ENCODE data around the gene APOBEC3B.
"Not testable (repeated sequence)": the region's sequence is repeated elsewhere in the genome, so short reads cannot be mapped to it uniquely, and the experiment has no call there.

The APOBEC3B gene

GRCh38 chr22:38951734-38952133, 30.4 kb upstream of the APOBEC3B start:
- no peak for DNase-seq (ENCODE audit: low read depth)

GRCh38 chr22:38952281-38952993, 29.7 kb upstream of the APOBEC3B start:
- no peak for DNase-seq (ENCODE audit: low read depth)

DNA sequence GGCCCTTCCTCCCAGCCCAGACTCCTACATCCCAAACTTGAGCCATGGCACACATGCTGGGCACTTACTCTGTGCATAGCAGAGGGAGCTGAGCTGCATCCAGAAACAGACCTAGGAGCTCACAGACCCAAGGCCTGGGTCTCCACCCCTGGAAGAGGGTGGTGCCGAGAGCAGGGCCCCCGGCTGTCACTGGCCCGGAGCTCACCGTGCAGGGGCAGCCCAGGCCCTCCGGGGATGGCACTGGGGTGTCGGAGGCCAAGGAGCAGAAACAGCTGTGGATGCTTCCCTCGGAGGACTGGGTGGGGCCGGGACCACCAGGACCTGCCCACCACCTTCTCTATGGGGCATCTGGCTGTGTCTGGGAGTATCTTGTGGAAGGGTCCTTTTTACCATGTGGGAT, 29.1 kb upstream of the APOBEC3B start:
- DNase-seq (ENCODE audit: low read depth), result no peak

DNA sequence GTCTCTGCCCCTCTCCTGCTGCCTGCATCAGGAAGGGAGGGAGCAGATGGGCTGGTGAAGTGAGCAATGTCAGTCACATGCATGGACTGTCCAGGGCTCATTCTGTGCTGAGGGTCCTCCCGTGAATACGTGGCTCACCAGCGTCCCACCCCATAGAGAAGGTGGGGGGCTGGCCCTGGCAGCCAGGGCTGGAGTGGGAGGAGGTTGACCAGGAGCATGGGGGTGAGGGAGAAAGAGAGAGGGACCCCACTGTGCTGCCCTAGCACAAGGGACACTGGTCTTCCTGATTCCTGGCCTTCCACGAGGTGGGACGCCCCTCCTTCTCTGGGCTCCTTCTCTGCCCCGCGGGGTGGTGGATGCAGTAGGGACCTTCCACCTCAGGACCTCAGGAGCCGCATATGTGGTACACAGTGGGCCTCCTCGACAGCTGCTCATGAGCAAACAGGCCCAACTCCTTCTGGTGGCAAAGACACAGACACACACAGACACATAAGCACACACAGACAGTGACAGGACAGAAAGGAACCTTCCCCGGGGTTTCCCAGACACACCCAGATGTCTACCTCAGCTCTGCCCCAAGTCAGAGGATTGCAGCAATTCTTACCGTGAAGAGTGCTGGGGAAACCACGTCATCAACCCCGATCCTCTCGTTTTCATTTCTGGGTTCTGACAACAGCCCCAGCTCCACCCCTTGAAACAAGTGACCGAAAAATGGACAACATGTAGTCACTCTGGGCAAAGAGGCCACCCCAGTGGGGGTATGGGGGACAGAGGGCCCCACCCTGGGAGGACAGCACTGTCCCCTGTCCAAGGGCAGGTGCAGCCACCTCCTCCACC, 28.4 kb upstream of the APOBEC3B start:
- DNase-seq (ENCODE audit: low read depth), result peak; percentile 70

- DNase-seq (ENCODE audit: low read depth), result no peak
Measured at GRCh38 chr22:38954414-38955043, 27.6 kb upstream of the APOBEC3B start.

GRCh38 chr22:38955250-38955905, 26.8 kb upstream of the APOBEC3B start:
- no peak for DNase-seq (ENCODE audit: low read depth)

DNA sequence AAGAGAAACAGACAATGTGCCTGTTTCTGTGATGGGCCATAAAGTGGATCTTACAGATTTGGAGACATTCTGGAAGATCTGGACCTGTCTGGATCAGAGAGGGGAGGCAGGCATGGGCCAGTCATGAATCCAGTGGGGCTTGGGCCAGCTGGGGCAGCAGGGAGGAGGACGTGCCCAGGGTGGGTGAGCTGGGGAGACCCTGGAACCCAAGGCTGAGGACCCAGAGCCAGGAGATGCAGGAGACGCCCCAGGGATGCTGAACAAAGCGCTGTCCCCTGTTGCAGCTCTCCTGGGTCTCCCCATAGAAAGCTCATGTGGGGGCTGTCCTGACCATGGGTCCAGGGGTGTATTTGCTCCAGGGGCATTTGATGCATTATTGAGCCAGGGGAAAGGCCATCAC, 26.2 kb upstream of the APOBEC3B start:
- DNase-seq (ENCODE audit: low read depth), result no peak

- no peak for DNase-seq (ENCODE audit: low read depth)
Measured at GRCh38 chr22:38956551-38956950, 25.6 kb upstream of the APOBEC3B start.

DNA sequence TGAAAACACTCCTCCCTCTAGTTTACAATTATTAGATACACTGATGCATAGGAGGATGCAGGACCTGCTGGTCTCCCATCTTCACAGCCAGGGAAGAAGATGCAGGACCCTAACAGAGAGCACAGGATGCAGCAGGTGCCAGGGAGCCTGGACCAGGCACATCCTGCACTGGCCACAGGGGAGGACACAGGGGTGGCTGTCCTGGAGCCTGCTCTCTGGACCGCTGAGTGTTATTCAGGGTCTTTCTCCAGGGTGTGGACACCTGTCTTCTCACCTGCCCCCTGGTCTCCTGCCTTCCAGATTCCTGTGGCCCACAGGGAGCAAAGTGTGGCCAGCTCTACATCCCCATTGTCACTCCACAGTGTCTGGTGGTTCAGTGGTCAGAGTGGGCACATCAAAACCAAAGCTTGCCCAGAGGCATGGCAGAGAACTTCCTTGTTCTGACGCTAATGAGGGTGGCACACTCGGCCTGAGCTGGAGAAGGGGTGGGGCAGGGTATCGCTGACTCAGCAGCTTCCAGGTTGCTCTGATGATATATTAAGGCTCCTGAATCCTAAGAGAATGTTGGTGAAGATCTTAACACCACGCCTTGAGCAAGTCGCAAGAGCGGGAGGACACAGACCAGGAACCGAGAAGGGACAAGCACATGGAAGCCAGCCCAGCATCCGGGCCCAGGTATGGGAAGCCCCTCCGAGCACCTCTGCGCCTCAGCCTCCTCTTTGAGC, 24.9 kb upstream of the APOBEC3B start, which contains the start of gene APOBEC3A:
APOBEC3A (plus strand) TSS at position 564 of the 725 bp plus-strand sequence; CDS start at position 647, 83 bp downstream.
- no peak for DNase-seq (ENCODE audit: low read depth)

- no peak for DNase-seq (ENCODE audit: low read depth)
Measured at GRCh38 chr22:38957808-38958650, 24.1 kb upstream of the APOBEC3B start.

GRCh38 chr22:38958651-38958943, 23.6 kb upstream of the APOBEC3B start:
- not testable (repeated sequence) for DNase-seq (ENCODE audit: low read depth)

DNA sequence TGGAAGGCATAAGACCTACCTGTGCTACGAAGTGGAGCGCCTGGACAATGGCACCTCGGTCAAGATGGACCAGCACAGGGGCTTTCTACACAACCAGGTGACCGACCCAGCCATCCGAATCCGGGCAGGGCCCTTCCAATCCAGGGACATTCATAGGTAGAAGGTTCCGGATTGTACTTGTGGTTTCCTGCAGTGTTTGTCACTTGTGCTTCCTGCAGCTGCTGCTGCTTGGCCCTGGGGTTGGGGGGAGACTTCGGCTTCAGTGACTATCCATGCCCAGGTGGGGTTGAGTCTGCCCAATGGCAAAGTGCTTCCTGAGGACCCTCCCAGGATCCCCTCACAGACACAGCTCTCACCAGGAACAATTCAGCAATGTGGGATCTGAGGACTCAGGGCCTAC, 22.6 kb upstream of the APOBEC3B start:
- no peak for DNase-seq (ENCODE audit: low read depth)

DNA sequence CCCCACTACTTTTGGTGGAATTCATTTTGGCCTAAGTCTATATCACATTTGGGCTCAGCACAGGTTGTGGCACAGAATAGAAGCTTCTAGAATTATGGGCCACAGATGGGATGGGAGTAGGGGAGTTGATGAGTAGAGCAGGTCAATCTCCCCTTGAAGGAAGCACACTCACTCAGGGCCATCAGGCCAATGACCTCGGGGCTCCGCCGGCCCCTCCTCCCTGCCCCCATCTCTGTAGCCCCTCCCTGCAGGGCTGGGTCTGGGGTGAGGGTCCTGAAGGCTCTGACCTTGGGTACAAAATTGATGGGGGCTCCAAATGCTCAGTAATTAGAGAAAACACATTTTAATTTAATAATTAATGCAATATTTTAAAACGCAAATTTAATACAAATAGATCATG, 21.5 kb upstream of the APOBEC3B start:
- DNase-seq (ENCODE audit: low read depth), result not testable (repeated sequence)

- DNase-seq (ENCODE audit: low read depth), result not testable (repeated sequence)
Measured at GRCh38 chr22:38963291-38963738, 18.8 kb upstream of the APOBEC3B start.

- DNase-seq (ENCODE audit: low read depth), result no peak
Measured at GRCh38 chr22:38963872-38964271, 18.3 kb upstream of the APOBEC3B start.

GRCh38 chr22:38964306-38964705, 17.8 kb upstream of the APOBEC3B start:
- no peak for DNase-seq (ENCODE audit: low read depth)

DNA sequence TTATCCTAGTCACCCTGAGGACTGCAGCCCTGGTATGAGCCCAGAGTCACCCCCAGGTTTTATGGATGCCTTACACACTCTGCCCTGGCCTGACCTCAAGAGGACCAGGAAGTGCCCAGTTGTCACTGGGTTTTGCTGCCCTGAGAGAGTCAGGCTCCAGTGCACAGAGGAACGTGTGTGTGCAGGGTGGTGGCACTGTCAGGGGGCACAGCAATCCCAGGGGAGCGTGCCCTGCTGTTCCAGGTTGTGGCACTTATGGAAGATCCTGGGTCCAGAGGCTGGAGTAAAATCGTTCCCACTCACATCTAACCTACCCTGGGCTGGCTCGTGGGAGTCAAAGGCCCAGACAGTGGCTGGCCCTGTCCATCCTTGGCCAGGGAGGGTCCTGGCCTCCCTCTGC, 17.2 kb upstream of the APOBEC3B start:
- no peak for DNase-seq (ENCODE audit: low read depth)

GRCh38 chr22:38965614-38966379, 16.4 kb upstream of the APOBEC3B start:
- no peak for DNase-seq (ENCODE audit: low read depth)

- DNase-seq (ENCODE audit: low read depth), result no peak
Measured at GRCh38 chr22:38966380-38966702, 15.8 kb upstream of the APOBEC3B start.

GRCh38 chr22:38966942-38967341, 15.2 kb upstream of the APOBEC3B start:
- no peak for DNase-seq (ENCODE audit: low read depth)
